Measurements from ENCODE around the gene PSENEN.
A peak's percentile ranks its signal among the peaks of the same experiment; 100 is the strongest.

The PSENEN gene

DNA sequence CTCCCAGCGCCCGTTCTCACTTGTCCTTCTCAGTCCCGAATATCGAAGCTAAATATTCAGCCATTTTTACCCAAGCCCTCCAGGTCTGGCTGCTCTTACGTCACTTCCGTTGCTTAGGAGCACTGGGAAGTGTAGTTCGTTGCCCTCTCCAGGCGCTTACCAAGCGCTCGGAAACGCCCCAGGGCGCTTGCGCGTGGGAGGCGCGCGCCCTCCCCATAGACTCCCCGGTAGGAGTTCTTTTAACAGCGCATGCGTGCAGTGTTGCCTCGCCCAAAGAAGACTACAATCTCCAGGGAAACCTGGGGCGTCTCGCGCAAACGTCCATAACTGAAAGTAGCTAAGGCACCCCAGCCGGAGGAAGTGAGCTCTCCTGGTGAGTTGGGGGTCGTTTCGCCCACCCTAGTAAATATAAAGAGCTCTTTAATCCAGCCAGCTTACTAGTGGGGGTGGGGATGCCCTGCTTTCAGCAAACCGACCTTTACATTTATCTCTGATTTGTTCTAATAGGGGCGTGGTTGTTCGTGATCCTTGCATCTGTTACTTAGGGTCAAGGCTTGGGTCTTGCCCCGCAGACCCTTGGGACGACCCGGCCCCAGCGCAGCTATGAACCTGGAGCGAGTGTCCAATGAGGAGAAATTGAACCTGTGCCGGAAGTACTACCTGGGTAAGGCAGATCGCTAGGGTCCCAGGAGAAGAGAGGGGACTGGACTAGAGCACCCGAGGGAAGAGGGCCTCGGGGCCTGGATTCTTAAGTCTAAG is at the start of gene PSENEN, which contains the start of gene U2AF1L4:
PSENEN (plus strand) TSS at position 324 of the 759 bp plus-strand sequence; CDS start at position 604, 280 bp downstream.
U2AF1L4 (minus strand) TSS at position 91 of the 759 bp plus-strand sequence; CDS start at position 64, 27 bp downstream.
- peak; percentile 83 to 92 for DNase-seq

GRCh38 chr19:35695895-35696422 is 49.5 kb upstream of the PSENEN start:
- no peak for DNase-seq

DNA sequence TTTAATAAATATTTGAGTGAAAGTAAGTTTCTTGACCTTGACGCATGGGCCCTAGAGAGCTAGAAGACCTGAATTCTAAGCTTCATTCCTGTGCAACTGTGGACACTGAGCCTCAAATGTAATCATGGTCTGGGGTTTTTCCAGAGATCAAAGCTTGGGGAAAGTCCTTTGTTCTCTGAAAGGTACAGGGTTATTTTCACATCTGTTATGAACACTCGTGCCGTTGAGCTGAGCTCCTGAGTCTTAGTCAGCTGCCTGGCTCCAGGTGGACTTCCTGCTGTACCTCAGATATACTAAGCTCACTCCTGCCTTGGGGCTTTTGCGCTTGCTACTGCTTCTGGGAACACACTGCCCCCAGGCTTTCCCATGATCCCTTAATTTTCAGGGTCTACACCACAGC is 48.6 kb upstream of the PSENEN start:
- no peak for DNase-seq

- peak; percentile 96 to 97 for DNase-seq
Measured at GRCh38 chr19:35702223-35703012, 43.0 kb upstream of the PSENEN start.

GRCh38 chr19:35703343-35703742 is 42.1 kb upstream of the PSENEN start:
- no peak for DNase-seq

DNA sequence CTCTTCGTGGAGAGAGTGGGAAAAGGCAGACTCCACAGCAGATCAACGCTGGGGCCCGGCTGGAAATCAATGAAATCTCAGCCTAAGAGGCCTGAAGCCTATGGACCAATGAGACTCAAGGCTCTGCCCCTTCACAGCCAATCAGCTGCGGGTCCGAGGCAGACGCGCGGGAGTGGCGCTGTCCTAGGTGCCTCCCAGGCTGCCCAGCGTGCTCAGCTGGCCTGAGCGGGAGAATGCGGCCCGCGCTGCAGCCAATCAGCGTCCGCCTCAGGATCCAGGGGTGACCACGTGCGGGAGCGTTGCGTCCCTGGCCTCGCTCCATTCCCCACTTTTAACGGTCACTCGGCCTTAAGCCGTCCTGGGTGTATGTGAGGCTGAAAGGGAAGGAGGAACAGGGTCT is 41.2 kb upstream of the PSENEN start, which contains the start of gene ZBTB32:
ZBTB32 (plus strand) TSS at position 341 of the 400 bp plus-strand sequence. CDS start 10,069 bp downstream, outside the sequence.
- DNase-seq, result peak in 1 of 2 experiments; percentile 5

DNA sequence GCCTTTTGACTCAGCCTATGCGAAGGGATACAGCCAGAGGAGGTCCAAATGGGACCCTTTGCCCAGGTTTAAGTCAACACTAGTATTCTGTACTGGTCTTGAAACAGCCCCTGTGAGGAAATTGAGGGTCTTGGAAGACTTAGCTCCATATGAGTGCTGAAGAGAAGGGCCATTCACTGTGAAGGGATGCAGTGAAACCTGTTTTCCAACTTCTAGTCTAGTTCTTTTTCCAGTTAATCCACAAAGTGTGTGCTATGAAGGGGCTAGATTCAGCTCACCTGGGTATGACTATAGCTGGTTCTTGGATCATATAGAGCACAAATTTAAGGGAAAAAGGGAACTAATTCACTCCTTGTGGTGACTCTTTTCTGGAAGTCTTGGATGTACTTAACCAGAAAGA is 37.1 kb upstream of the PSENEN start:
- no peak for DNase-seq

- no peak for DNase-seq
Measured at GRCh38 chr19:35710784-35711723, 34.4 kb upstream of the PSENEN start.

GRCh38 chr19:35712567-35713505 is 32.6 kb upstream of the PSENEN start:
- no peak for DNase-seq

DNA sequence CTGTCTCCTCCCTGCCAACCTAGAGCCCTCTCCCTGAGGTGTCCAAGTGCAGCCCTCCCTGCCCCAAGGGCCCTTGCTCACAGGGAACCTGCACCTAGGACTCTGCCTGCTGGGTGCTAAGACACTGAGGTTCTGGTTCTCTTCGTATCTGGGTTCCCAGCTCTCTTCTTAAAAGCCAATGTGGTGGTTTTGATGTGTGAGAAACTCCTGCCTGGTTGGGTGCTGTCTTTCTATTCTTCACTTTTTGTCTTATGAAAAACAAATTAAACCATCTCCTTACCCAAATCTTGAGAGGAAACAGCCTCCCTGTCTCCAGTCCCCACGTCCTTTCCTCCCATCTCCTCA is 32.0 kb upstream of the PSENEN start:
- DNase-seq, result no peak

- DNase-seq, result no peak
Measured at GRCh38 chr19:35713904-35714495, 31.5 kb upstream of the PSENEN start.

DNA sequence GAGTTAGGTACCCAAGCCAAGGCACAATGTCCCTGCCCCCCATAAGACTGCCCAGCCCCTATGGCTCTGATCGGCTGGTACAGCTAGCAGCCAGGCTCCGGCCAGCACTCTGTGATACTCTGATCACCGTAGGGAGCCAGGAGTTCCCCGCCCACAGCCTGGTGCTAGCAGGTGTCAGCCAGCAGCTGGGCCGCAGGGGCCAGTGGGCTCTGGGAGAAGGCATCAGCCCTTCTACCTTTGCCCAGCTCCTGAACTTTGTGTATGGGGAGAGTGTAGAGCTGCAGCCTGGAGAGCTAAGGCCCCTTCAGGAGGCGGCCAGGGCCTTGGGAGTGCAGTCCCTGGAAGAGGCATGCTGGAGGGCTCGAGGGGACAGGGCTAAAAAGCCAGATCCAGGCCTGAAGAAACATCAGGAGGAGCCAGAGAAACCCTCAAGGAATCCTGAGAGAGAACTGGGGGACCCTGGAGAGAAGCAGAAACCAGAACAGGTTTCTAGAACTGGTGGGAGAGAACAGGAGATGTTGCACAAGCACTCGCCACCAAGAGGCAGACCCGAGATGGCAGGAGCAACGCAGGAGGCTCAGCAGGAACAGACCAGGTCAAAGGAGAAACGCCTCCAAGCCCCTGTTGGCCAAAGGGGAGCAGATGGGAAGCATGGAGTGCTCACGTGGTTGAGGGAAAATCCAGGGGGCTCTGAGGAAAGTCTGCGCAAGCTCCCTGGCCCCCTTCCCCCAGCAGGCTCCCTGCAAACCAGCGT is 30.7 kb upstream of the PSENEN start:
- DNase-seq, result no peak

- no peak for DNase-seq
Measured at GRCh38 chr19:35715355-35715809, 30.1 kb upstream of the PSENEN start.

DNA sequence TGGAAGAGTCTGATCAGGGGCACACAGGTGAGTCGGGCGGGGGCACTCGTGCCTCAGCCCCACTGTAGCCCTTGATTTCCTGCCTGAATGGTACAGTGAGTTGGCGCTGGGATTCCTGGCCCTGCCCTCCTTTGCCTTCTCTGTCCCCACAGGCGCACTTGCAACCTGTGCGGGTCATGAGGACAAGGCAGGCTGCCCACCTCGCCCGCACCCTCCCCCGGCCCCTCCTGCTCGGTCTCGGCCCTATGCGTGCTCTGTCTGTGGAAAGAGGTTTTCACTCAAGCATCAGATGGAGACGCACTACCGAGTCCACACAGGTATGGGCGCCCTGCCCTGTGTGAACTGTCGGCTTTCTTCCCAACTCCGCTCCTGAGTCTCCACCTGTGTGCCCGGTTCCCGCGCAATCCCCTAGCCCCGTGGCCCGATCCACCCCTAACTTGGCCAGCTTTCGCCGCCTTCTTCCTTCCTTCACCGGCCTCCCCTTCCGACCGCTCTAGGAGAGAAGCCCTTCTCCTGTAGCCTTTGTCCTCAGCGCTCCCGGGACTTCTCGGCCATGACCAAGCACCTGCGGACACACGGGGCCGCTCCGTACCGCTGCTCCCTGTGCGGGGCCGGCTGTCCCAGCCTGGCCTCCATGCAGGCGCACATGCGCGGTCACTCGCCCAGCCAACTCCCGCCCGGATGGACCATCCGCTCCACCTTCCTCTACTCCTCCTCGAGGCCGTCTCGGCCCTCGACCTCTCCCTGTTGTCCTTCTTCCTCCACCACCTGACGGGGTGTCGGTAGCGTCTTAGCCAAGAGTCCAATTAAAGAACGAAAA is 29.3 kb upstream of the PSENEN start:
- peak in 1 of 2 experiments; percentile 47 for DNase-seq

- peak; percentile 79 to 88 for DNase-seq
Measured at GRCh38 chr19:35716801-35717664, 28.4 kb upstream of the PSENEN start.

DNA sequence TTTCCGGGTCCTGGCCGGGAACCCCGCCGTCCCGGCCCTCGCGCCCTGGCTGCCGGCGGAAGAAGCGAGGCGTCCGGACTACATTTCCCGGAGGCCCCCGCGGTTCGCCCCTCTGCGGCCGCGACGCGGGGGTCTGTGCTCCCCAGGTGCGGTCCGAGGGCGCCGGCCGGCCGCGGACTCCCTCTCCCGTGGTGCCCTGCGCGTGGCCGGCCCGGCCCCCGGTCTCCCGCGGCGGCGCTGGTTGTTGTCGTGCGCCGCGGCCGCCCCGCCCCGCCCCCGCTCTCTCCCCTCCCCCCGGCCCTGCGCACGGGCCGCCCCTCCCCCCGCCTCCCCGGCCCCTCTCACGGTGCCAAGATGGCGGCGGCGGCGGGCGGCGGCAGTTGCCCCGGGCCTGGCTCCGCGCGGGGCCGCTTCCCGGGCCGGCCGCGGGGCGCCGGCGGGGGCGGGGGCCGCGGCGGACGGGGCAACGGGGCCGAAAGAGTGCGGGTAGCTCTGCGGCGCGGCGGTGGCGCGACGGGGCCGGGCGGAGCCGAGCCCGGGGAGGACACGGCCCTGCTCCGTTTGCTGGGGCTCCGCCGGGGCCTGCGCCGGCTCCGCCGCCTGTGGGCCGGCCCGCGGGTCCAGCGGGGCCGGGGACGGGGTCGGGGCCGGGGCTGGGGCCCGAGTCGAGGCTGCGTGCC is 27.6 kb upstream of the PSENEN start, which contains the start of gene KMT2B:
KMT2B (plus strand) TSS at position 339 of the 680 bp plus-strand sequence; CDS start at position 355, 16 bp downstream.
- no peak for DNase-seq

Measured in cerebellar nuclear complex (tissue), 1 donor.